ENCODE data around the gene BRWD1. TPM values are rescaled to one million over a fixed set of nuclear protein-coding genes. Genes with fewer than 3 reads are reported as not detected.

Gene BRWD1
- total RNA-seq, 2 experiments from 2014 or later, result 27.9 to 29.3 TPM

DNA sequence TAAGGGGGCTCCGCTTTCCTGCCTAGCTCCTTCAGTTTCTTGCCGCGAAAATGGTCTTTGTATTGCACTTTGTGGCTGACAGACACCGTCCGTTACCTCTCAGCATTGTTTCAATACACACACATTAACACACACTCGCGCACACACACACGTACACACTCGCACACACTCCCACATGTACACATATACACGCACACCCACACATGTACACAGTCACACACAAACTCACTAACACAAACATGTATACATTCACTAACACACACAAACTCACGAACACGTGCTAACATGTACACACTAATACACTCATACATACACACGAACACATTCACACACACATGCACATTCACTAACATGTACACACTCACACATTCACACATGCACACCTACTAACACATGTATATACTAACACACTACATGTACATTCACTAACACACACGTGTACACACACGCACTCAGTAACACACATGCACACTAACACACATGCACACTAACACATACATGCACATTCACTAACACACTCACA is 179.1 kb downstream of the BRWD1 start:
- ATAC-seq (no peak), DNase-seq (no peak)
- POLR2A ChIA-PET, result no interaction called here
- TF ChIP-seq CTCF (IDR thresholded peaks at IDR 0.05), result no peak
- H3K9me3 Mint-ChIP-seq, result no peaks in the 10 kb centered on the region
- H3K27ac Mint-ChIP-seq, result no peak overlapping the region
- H3K4me3 Mint-ChIP-seq, result no peak overlapping the region
- CTCF ChIA-PET, result no interaction called here
- intact Hi-C loops (cut with micrococcal nuclease), result no loop called here
- H3K27me3 Mint-ChIP-seq, result no peaks in the 10 kb centered on the region
- no peaks in the 10 kb centered on the region for H3K36me3 Mint-ChIP-seq (ENCODE audit: low read depth)
- H3K4me1 Mint-ChIP-seq (ENCODE audit: low read depth), result no peaks in the 10 kb centered on the region

Other genes with a start within 250 kb of the BRWD1 start
- gene PSMG1, start 130.2 kb downstream of the BRWD1 start, total RNA-seq, result 100 to 1,000 TPM in 1 of 2 experiments, 10 to 100 TPM in 1; 90.9 to 107 TPM
- 100 to 1,000 TPM; 415 to 416 TPM for gene HMGN1, start 35.5 kb upstream of the BRWD1 start, total RNA-seq
- gene LCA5L, start 132.1 kb upstream of the BRWD1 start, total RNA-seq, result under 1 TPM in 1 of 2 experiments, not detected in 1; 0.36 TPM
- gene SH3BGR, start 138.3 kb upstream of the BRWD1 start, total RNA-seq, result 1 to 10 TPM; 4.5 to 4.8 TPM